KOPT-K1 (cell line): Measurements from ENCODE around the gene TRPV2.
"Not testable (repeated sequence)": the region's sequence is repeated elsewhere in the genome, so short reads cannot be mapped to it uniquely, and the experiment has no call there.

Experiments used
- H3K27ac ChIP-seq: fragments of 200-600 bp; sonication (generic); 2 replicates; pipeline ENCODE4 v1.5.1; 2016; ENCODE audit warnings: antibody characterized with exemption, mild to moderate bottlenecking, low read depth, low read length; ENCODE audit not compliant: poor library complexity, severe bottlenecking
- H3K36me3 ChIP-seq: fragments of 200-600 bp; sonication (generic); 2 replicates; pipeline ENCODE4 v1.5.1; 2017; ENCODE audit warnings: antibody characterized with exemption, mild to moderate bottlenecking, low read length, moderate library complexity; ENCODE audit not compliant: insufficient read depth
- H3K9me3 ChIP-seq: fragments of 200-600 bp; sonication (generic); 2 replicates; pipeline ENCODE4 v1.5.1; 2017; ENCODE audit warnings: antibody characterized with exemption, low read length, mild to moderate bottlenecking; ENCODE audit not compliant: insufficient read depth, poor library complexity, severe bottlenecking

The TRPV2 gene

DNA sequence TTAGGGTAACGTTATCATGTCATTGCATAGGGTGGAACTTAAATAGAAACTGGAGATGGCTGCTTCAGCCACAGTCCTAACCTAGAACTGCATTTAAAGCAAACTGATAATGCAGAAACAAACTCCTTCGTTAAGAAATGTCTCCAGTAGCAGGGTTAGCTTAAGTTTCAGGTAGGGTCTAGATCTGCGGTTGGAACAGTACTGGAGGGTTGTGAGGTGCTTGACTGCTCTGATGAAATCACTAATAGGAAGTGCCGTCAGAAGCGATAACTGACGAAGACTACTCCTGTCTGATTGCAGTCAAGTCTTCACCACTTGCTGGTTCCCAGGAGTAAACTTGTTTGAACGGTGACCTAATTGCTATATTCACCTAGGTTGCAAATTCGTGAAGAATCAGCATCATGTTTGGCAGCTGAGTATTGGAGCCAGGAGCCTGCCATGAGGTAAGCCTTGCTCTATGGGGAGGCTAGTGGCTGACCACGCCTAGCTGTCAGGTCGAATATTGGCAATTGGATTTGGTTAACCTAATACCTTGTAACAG, 24.5 kb downstream of the TRPV2 start:
- peaks cover 56% of the 10 kb centered on the region for H3K36me3 ChIP-seq
- no peaks in the 10 kb centered on the region for H3K9me3 ChIP-seq
- peak overlapping the region; percentile 93 for H3K27ac ChIP-seq

DNA sequence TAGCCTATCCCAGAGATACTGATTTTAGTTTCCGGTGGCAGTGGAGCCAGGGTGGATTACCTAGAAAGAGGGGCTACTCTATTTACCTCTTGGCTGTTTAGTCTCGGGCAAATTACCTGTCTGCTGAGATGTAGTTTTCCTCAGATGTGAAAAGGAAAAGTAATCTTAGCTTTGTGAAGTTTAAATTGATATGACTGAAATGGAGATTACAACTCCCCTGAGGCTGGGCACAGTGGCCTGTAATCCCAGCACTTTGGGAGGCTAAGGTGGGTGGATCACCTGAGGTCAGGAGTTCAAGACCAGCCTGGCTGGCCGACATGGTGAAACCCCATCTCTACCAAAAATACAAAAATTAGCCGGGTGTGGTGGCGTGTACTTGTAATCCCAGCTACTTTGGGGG, 25.0 kb downstream of the TRPV2 start:
- peaks cover 60% of the 10 kb centered on the region for H3K36me3 ChIP-seq

DNA sequence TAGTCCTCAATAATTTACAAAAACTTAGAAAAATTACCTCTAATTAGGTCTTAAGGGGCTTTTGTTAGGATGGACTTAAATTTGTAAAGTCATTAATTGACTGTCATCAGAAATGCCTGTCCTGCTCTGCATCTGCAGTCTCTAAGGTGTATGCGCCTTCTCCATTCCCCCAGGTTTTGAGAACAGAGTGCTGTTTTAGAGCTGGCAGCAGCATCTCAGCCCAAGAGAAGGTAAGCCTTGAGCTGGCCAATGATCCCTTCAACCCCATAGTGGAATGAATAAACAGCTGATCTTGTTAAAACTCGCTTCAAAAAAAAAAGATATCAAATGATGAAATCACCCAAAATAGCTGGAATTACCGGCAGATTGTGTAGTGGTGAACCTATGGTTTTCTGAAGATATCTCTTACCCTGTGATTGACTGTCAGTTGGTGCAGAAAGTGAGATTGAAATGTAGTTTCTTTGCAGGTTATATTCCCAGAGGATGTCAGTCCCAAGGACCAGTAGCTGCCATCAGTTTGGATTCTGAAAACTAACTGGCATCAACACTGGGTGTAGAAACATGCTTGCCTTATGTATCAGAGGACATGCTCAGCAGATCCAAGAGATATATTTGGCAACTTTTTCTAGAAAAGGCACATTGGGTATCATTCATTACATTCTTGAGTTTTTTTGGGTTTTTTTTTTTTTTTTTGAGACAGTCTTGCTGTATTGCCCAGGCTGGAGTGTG, 25.7 kb downstream of the TRPV2 start:
- no peaks in the 10 kb centered on the region for H3K9me3 ChIP-seq
- H3K36me3 ChIP-seq: peaks cover 67% of the 10 kb centered on the region
- peak overlapping the region; percentile 93 for H3K27ac ChIP-seq

More for the DNA sequence above, 25.0 kb downstream of the TRPV2 start:
- not testable (repeated sequence) for H3K9me3 ChIP-seq
- H3K27ac ChIP-seq: peak overlapping the region; percentile 93

- H3K36me3 ChIP-seq: peaks cover 78% of the 10 kb centered on the region
- peak overlapping the region; percentile 93 for H3K27ac ChIP-seq
- no peaks in the 10 kb centered on the region for H3K9me3 ChIP-seq
These were observed 26.8 kb downstream of the TRPV2 start for GRCh38 chr17:16442141-16442540.

GRCh38 chr17:16442594-16443510, 27.5 kb downstream of the TRPV2 start:
- Histone ChIP-seq H3K27ac (peak overlapping the region; percentile 93), H3K36me3 (peaks cover 85% of the 10 kb centered on the region), H3K9me3 (no peaks in the 10 kb centered on the region)

DNA sequence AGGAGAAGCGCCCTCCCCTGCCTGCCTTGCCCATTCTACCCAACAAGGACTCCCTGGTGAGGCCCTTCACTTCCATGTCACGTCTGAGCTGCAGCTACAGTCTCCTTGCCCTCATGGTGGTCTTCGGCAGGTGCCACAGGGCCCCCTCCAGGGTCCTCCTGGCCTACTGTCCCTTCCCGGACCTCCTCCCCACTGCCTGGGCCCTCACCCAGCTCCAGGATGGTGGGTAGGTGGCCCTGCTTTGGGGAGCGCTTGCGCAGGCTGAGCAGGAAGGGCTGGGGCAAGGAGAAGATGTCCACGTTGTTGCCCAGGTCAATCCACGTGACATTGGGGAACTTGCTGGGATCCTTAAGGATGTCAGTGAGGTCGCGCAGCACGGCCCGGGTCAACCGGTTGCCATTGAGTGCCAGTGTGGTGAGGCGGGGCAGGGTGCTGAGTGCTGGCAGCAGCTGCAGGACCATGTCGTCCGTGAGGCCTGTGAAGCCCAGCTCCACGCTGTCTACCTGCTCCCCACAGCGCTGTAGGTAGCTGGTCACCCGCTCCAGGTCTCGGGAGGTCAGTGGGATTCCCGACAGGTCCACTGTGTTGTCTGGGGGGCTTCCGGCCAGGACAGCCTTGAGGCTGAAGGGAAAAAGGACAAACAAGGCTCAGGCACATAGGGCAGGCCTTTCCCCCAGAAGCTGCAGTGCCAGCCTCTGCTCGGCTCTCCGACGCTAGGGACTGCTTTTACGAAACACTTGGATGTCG, 28.3 kb downstream of the TRPV2 start:
- peaks cover 94% of the 10 kb centered on the region for H3K36me3 ChIP-seq
- H3K27ac ChIP-seq: peak overlapping the region; percentile 93
- H3K9me3 ChIP-seq: no peaks in the 10 kb centered on the region

- H3K27ac ChIP-seq: no peak overlapping the region
- H3K36me3 ChIP-seq: peaks cover 100% of the 10 kb centered on the region
- H3K9me3 ChIP-seq: no peaks in the 10 kb centered on the region
These were observed 29.0 kb downstream of the TRPV2 start for GRCh38 chr17:16444258-16444886.

DNA sequence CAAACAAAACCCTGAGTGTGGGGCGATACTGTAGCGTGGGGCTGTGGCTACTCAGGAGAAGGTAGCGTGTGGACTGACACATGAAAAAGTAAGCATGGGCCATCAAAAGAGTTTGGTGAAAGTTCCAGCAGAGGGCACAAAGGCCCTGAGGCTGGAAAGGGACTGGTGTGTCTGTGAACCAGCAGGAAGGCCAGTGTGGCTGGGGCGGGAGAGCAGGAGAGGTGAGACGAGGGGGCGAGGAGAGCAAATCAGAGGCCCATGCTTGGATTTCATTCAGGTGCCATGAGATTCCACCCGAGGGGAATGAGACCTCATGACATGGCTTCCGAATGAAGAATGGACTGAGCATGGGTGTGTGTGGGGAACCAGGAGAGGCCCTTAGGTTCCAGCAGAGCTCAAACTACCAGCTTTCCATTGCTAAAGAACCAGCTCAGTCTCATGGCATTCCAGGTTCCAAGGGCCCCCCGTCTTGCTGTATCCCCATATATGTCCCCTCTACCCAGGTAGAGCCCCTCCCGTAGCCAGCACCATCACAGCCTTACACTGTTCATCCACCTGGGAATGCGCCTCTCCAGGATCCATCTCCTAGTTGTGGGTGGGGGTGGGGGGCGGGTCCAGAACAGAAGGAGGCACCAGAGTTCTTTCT, 31.1 kb downstream of the TRPV2 start:
- Histone ChIP-seq H3K27ac (no peak overlapping the region), H3K9me3 (no peaks in the 10 kb centered on the region), H3K36me3 (peaks cover 97% of the 10 kb centered on the region)

DNA sequence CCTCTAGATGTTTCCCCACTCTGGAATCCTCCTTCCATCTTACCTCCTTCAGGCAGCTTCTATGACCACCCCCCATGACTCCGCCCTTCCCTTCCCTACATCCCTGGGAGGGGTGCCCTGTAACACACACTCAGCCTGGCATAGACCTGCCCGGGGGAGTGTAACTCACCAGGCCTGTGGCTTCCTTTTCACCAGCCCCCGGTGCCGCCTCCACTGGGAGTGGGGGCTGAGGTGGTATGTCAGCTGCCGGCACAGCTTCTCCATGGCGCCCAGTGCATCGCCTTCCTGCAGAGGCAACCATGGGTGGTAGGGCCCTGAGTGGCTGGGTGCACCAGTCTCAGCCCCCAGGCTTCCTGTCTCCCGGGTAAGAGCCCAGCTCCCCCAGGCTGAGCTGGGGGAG, 32.3 kb downstream of the TRPV2 start:
- Histone ChIP-seq H3K9me3 (no peaks in the 10 kb centered on the region), H3K27ac (no peak overlapping the region), H3K36me3 (peaks cover 86% of the 10 kb centered on the region)

GRCh38 chr17:16448490-16448889, 33.1 kb downstream of the TRPV2 start:
- Histone ChIP-seq H3K27ac (no peak overlapping the region), H3K36me3 (peaks cover 86% of the 10 kb centered on the region), H3K9me3 (no peaks in the 10 kb centered on the region)

GRCh38 chr17:16449121-16449570, 33.8 kb downstream of the TRPV2 start:
- H3K36me3 ChIP-seq: peaks cover 86% of the 10 kb centered on the region
- no peak overlapping the region for H3K27ac ChIP-seq
- H3K9me3 ChIP-seq: no peaks in the 10 kb centered on the region

- Histone ChIP-seq H3K36me3 (peaks cover 77% of the 10 kb centered on the region), H3K27ac (no peak overlapping the region), H3K9me3 (no peaks in the 10 kb centered on the region)
These were observed 34.7 kb downstream of the TRPV2 start for GRCh38 chr17:16450028-16450427.

DNA sequence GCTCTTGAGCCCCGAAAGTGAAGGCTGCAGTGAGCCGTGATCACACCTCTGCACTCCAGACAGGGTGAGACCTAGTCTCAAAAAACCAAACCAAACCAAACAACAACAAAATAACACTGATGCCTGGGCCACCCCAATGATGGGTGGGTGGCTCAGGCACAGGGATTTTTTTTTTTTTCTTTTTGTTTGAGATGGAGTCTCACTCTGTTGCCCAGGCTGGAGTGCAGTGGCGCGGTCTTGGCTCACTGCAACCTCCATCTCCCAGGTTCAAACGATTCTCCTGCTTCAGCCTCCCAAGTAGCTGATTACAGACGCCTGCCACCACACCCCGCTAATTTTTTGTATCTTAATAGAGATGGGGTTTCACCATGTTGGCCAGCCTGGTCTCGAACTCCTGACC, 36.9 kb downstream of the TRPV2 start:
- H3K27ac ChIP-seq, H3K9me3 ChIP-seq: not testable (repeated sequence)
- peaks cover 67% of the 10 kb centered on the region for H3K36me3 ChIP-seq

GRCh38 chr17:16453493-16453851, 38.1 kb downstream of the TRPV2 start:
- Histone ChIP-seq H3K9me3 (no peaks in the 10 kb centered on the region), H3K36me3 (peaks cover 65% of the 10 kb centered on the region), H3K27ac (no peak overlapping the region)
